GM23248 (cell line): ENCODE data around the gene TSPEAR.

ENCODE experiments used
- EZH2 ChIP-seq: fragments of 200-600 bp; sonication (generic); IDR thresholded peaks from 2 replicates; pipeline ENCODE4 v1.6.1; 2018; ENCODE audit warnings: antibody characterized with exemption, mild to moderate bottlenecking; ENCODE audit not compliant: insufficient read depth, poor library complexity, severe bottlenecking
- EZH2phosphoT487 ChIP-seq: fragments of 200-600 bp; sonication (generic); IDR thresholded peaks from 2 replicates; pipeline ENCODE4 v1.6.1; 2018; ENCODE audit warnings: antibody characterized with exemption, moderate library complexity, mild to moderate bottlenecking, low read depth; ENCODE audit not compliant: insufficient read depth

DNA sequence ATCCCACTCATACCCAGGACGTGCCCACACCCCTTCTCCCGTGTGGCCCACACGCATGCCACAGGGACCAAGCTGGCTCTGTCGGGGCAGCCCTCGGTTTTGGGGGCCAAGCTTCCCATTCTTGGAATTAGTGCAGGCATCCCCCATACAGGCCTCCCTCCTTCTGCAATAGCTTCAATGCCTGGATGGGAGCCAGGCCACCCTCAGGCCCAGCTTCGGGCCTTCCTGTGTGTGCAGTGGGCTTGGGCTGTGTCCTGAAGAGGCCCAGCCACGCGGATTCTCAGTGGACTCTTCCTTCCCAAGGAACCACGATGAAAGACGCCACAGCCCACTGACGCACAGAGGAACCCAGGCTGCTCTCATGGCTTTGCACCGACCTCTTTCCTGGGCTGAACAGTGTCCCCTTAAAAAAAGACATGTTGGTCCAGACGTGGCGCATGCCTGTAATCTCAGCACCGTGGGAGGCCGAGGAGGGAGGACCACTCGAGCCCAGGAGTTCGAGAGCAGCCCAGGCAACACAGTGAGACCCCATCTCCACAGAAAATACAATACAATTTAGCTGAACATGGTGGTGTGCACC lies 61.8 kb downstream of the TSPEAR start:
- TF ChIP-seq EZH2: no peak
- TF ChIP-seq EZH2phosphoT487: no peak
